ENCODE data around the gene ETV6. TPM values are rescaled to one million over a fixed set of nuclear protein-coding genes. Genes with fewer than 3 reads are reported as not detected.
A peak's percentile ranks its signal among the peaks of the same experiment; 100 is the strongest.

ETV6 gene
- total RNA-seq, 1 experiment from 2014 or later = 14.1 TPM

- Histone ChIP-seq H3K36me3 (ENCODE audit: control insufficient read depth in 1 of 2, insufficient read depth in 2 of 2, low read length in 2 of 2) (no peaks in the 10 kb centered on the region), H4K20me1 (ENCODE audit: insufficient read depth) (no peaks in the 10 kb centered on the region), H3K27me3 (ENCODE audit: insufficient read depth, low read length) (no peaks in the 10 kb centered on the region), H3K4me1 (ENCODE audit: control insufficient read depth in 1 of 2, insufficient read depth in 2 of 2, low read length in 2 of 2) (peaks cover 13 to 14% of the 10 kb centered on the region in 2 experiments), H3K9me2 (ENCODE audit: insufficient read depth) (no peaks in the 10 kb centered on the region), H2AFZ (ENCODE audit: low read depth, low read length, poor library complexity, severe bottlenecking) (no peak overlapping the region), H3K9me3 (ENCODE audit: control insufficient read depth in 1 of 2, insufficient read depth in 1 of 2, low read depth in 1 of 2, low read length in 2 of 2) (no peaks in the 10 kb centered on the region), H3K27ac (ENCODE audit: low read depth, low read length) (no peak overlapping the region), H3K4me3 (replicated peaks in 1 of 2; ENCODE audit: low read depth in 1 of 2, low read length in 2 of 2) (no peak overlapping the region), H3K79me2 (ENCODE audit: insufficient read depth, low read length) (no peaks in the 10 kb centered on the region), H3K4me2 (ENCODE audit: low read length) (no peak overlapping the region), H3K9ac (ENCODE audit: low read length) (no peak overlapping the region)
- intact Hi-C loops (cut with micrococcal nuclease) = no loop called here
- ChIA-PET CTCF (no interaction called here), RAD21 (ENCODE audit: low non-redundant PET in 1 of 2, low total read pairs in 2 of 2, uncharacterized antibody in 2 of 2, unreplicated experiment in 2 of 2) (no interaction called here), POLR2A (no interaction called here)
- no TSS peak for BruUV-seq (replicated peaks)
- no peak for DNase-seq (ENCODE audit: low read depth, low spot score)
- no peak for ATAC-seq
- TF ChIP-seq REST (IDR thresholded peaks at IDR 0.05; ENCODE audit: low read depth) (peak; percentile 50), YY1 (IDR thresholded peaks at IDR 0.05; ENCODE audit: extremely low read depth, insufficient replicate concordance, low read depth, low read length) (no peak), SP1 (IDR thresholded peaks at IDR 0.05; ENCODE audit: low read depth) (no peak)
These were observed 222.6 kb downstream of the ETV6 start for GRCh38 chr12:11872055-11872454.

- no peaks in the 10 kb centered on the region for H3K27me3 ChIP-seq (ENCODE audit: insufficient read depth, low read length)
- ATAC-seq (peak; percentile 76), DNase-seq (ENCODE audit: low read depth, low spot score) (peak; percentile 63)
- intact Hi-C loops (cut with micrococcal nuclease) = no loop called here
- H2AFZ ChIP-seq (ENCODE audit: low read depth, low read length, poor library complexity, severe bottlenecking) = no peak overlapping the region
- no peak overlapping the region for H3K9ac ChIP-seq (ENCODE audit: low read length)
- peak overlapping the region; percentile 54 for H3K4me2 ChIP-seq (ENCODE audit: low read length)
- no peaks in the 10 kb centered on the region for H3K9me2 ChIP-seq (ENCODE audit: insufficient read depth)
- no TSS peak for BruUV-seq (replicated peaks)
- CTCF ChIA-PET = no interaction called here
- no peak overlapping the region for H3K27ac ChIP-seq (ENCODE audit: low read depth, low read length)
- no peaks in the 10 kb centered on the region for H4K20me1 ChIP-seq (ENCODE audit: insufficient read depth)
- POLR2A ChIA-PET = no interaction called here
- no peak overlapping the region for H3K4me3 ChIP-seq (replicated peaks in 1 of 2; ENCODE audit: low read depth in 1 of 2, low read length in 2 of 2)
- peaks cover 26 to 29% of the 10 kb centered on the region in 2 experiments for H3K4me1 ChIP-seq (ENCODE audit: control insufficient read depth in 1 of 2, insufficient read depth in 2 of 2, low read length in 2 of 2)
- no peaks in the 10 kb centered on the region for H3K36me3 ChIP-seq (ENCODE audit: control insufficient read depth in 1 of 2, insufficient read depth in 2 of 2, low read length in 2 of 2)
- no peaks in the 10 kb centered on the region for H3K9me3 ChIP-seq (ENCODE audit: control insufficient read depth in 1 of 2, insufficient read depth in 1 of 2, low read depth in 1 of 2, low read length in 2 of 2)
- RAD21 ChIA-PET (ENCODE audit: low non-redundant PET in 1 of 2, low total read pairs in 2 of 2, uncharacterized antibody in 2 of 2, unreplicated experiment in 2 of 2) = no interaction called here
- no peaks in the 10 kb centered on the region for H3K79me2 ChIP-seq (ENCODE audit: insufficient read depth, low read length)
- TF ChIP-seq YY1 (IDR thresholded peaks at IDR 0.05; ENCODE audit: extremely low read depth, insufficient replicate concordance, low read depth, low read length) (no peak), EGR1 (IDR thresholded peaks at IDR 0.05; ENCODE audit: low read depth) (no peak), RAD21 (IDR thresholded peaks at IDR 0.05; ENCODE audit: low read depth) (no peak), ZNF274 (IDR thresholded peaks at IDR 0.05; ENCODE audit: low read depth, low read length) (no peak), ATF3 (IDR thresholded peaks at IDR 0.05) (no peak), JUND (IDR thresholded peaks at IDR 0.05) (peak; percentile 66), REST (IDR thresholded peaks at IDR 0.05; ENCODE audit: low read depth) (no peak), EZH2 (IDR thresholded peaks at IDR 0.05) (no peak), SRF (IDR thresholded peaks at IDR 0.05; ENCODE audit: low read depth) (peak; percentile 94), EZH2phosphoT487 (IDR thresholded peaks at IDR 0.05; ENCODE audit: borderline replicate concordance) (no peak), CBX3 (IDR thresholded peaks at IDR 0.05; ENCODE audit: low read depth) (peak; percentile 47; the same call in 1 of the 2 replicates), POLR2AphosphoS5 (IDR thresholded peaks at IDR 0.05; ENCODE audit: low read depth, low read length) (no peak), SIN3A (IDR thresholded peaks at IDR 0.05; ENCODE audit: low read depth) (no peak)
These were observed 226.0 kb downstream of the ETV6 start for GRCh38 chr12:11875414-11875935.
